Calu3 (cell line): Measurements from ENCODE around the gene RING1. TPM values are rescaled to one million over a fixed set of nuclear protein-coding genes. Genes with fewer than 3 reads are reported as not detected.
A peak's percentile ranks its signal among the peaks of the same experiment; 100 is the strongest.

ENCODE experiments used
- BruUV-seq: library from RNA; stranded (reverse); fragments of 400-500 nt; replicated peaks from 2 replicates; lab custom pipeline; 2021; lab: Mats Ljungman, UMichigan
- CTCF ChIA-PET: fragments of 300-600 bp; sonication (Branson Sonifier 250); formaldehyde crosslinking; loops from one replicate; lab custom pipeline; 2022; ENCODE audit warnings: antibody characterized with exemption; lab: Charles Lee
- DNase-seq: peaks from one replicate; pipeline ENCODE4 v3.0.0; 2022
- H3K27ac Mint-ChIP-seq: one replicate; pipeline ENCODE4 v1.8.0; 2022; ENCODE audit warnings: mixed read lengths; ENCODE audit not compliant: unreplicated experiment
- H3K27me3 Mint-ChIP-seq: one replicate; pipeline ENCODE4 v1.8.0; 2022; ENCODE audit warnings: mixed read lengths; ENCODE audit not compliant: unreplicated experiment
- H3K36me3 Mint-ChIP-seq: one replicate; pipeline ENCODE4 v1.8.0; 2022; ENCODE audit warnings: mild to moderate bottlenecking, moderate library complexity, mixed read lengths; ENCODE audit not compliant: insufficient read depth, unreplicated experiment
- H3K4me1 Mint-ChIP-seq: one replicate; pipeline ENCODE4 v1.8.0; 2022; ENCODE audit warnings: mild to moderate bottlenecking, low read depth, mixed read lengths; ENCODE audit not compliant: unreplicated experiment
- H3K4me3 Mint-ChIP-seq: one replicate; pipeline ENCODE4 v1.8.0; 2022; ENCODE audit warnings: mild to moderate bottlenecking, low read depth, moderate library complexity, mixed read lengths; ENCODE audit not compliant: unreplicated experiment
- H3K9me3 Mint-ChIP-seq: one replicate; pipeline ENCODE4 v1.8.0; 2022; ENCODE audit warnings: low read depth, mixed read lengths; ENCODE audit not compliant: unreplicated experiment
- CTCF ChIP-seq: fragments of 200-600 bp; IDR thresholded peaks from one replicate; pipeline ENCODE4 v1.8.0; 2022; ENCODE audit warnings: antibody characterized with exemption; ENCODE audit not compliant: unreplicated experiment
- intact Hi-C: fragments of 100-400 bp; cut with micrococcal nuclease; formaldehyde crosslinking; loops from one replicate; pipeline ENCODE4 v1.10.0; 2022; ENCODE audit not compliant: unreplicated experiment
- total RNA-seq: library from RNA; stranded (reverse); gene quantifications from 2 replicates; pipeline ENCODE4 v1.2.3, GENCODE V29; 2022

The RING1 gene
- total RNA-seq, 1 experiment from 2014 or later = 53.9 TPM

GRCh38 chr6:33205191-33206026 is 2.9 kb upstream of the RING1 start:
- H3K27ac Mint-ChIP-seq = peak overlapping the region; percentile 81
- intact Hi-C loops = loop anchor here (5.0 kb wide), 1 partner anchor 42 kb away; no protein-coding TSS in a partner anchor
- DNase-seq = peak; percentile 61
- CTCF ChIA-PET = interaction anchor here (0.5 to 1.5 kb wide), 5 partner anchors 15 to 234 kb away, joined by 3 to 7 read pairs (median 4); no protein-coding TSS in a partner anchor
- H3K36me3 Mint-ChIP-seq = peaks cover 87% of the 10 kb centered on the region
- no peaks in the 10 kb centered on the region for H3K27me3 Mint-ChIP-seq
- TF ChIP-seq CTCF = no peak
- no TSS peak for BruUV-seq
- peak overlapping the region; percentile 97 for H3K4me3 Mint-ChIP-seq
- H3K9me3 Mint-ChIP-seq = no peaks in the 10 kb centered on the region
- peaks cover 63% of the 10 kb centered on the region for H3K4me1 Mint-ChIP-seq

- peaks cover 79% of the 10 kb centered on the region for H3K36me3 Mint-ChIP-seq
- H3K27me3 Mint-ChIP-seq = no peaks in the 10 kb centered on the region
- TF ChIP-seq CTCF = no peak
- H3K27ac Mint-ChIP-seq = peak overlapping the region; percentile 81
- H3K9me3 Mint-ChIP-seq = no peaks in the 10 kb centered on the region
- peak overlapping the region; percentile 97 for H3K4me3 Mint-ChIP-seq
- H3K4me1 Mint-ChIP-seq = peaks cover 63% of the 10 kb centered on the region
- intact Hi-C loops = loop anchor here (5.0 kb wide), 1 partner anchor 41 kb away; no protein-coding TSS in a partner anchor
- CTCF ChIA-PET = interaction anchor here (0.6 to 1.0 kb wide), 3 partner anchors 14 to 220 kb away, joined by 3 to 7 read pairs (median 4); no protein-coding TSS in a partner anchor
- DNase-seq = no peak
- BruUV-seq = no TSS peak
Measured at GRCh38 chr6:33206027-33206863, 2.1 kb upstream of the RING1 start.

GRCh38 chr6:33206864-33207551 is 1.3 kb upstream of the RING1 start:
- no peak for DNase-seq
- no TSS peak for BruUV-seq
- peaks cover 6% of the 10 kb centered on the region for H3K27me3 Mint-ChIP-seq
- intact Hi-C loops = loop anchor here (5.0 kb wide), 1 partner anchor 40 kb away; no protein-coding TSS in a partner anchor
- peaks cover 74% of the 10 kb centered on the region for H3K36me3 Mint-ChIP-seq
- H3K27ac Mint-ChIP-seq = peak overlapping the region; percentile 94
- H3K9me3 Mint-ChIP-seq = no peaks in the 10 kb centered on the region
- H3K4me1 Mint-ChIP-seq = peaks cover 56% of the 10 kb centered on the region
- no peak for TF ChIP-seq CTCF
- CTCF ChIA-PET = interaction anchor here (0.7 kb wide), 1 partner anchor 113 kb away, joined by 4 read pairs; no protein-coding TSS in a partner anchor
- peak overlapping the region; percentile 83 for H3K4me3 Mint-ChIP-seq
